C4-2B (cell line): Measurements from ENCODE around the gene TAF7.

Source experiments
- ZFX ChIP-seq: fragments of 450-650 bp; IDR thresholded peaks from 2 replicates; pipeline ENCODE4 v1.6.1; 2017
- TF ChIP-seq, protein P1 (sequence below): fragments of 450-650 bp; conservative IDR thresholded peaks from 2 replicates; pipeline ENCODE4 v1.5.1; 2017; ENCODE audit warnings: mild to moderate bottlenecking

DNA sequence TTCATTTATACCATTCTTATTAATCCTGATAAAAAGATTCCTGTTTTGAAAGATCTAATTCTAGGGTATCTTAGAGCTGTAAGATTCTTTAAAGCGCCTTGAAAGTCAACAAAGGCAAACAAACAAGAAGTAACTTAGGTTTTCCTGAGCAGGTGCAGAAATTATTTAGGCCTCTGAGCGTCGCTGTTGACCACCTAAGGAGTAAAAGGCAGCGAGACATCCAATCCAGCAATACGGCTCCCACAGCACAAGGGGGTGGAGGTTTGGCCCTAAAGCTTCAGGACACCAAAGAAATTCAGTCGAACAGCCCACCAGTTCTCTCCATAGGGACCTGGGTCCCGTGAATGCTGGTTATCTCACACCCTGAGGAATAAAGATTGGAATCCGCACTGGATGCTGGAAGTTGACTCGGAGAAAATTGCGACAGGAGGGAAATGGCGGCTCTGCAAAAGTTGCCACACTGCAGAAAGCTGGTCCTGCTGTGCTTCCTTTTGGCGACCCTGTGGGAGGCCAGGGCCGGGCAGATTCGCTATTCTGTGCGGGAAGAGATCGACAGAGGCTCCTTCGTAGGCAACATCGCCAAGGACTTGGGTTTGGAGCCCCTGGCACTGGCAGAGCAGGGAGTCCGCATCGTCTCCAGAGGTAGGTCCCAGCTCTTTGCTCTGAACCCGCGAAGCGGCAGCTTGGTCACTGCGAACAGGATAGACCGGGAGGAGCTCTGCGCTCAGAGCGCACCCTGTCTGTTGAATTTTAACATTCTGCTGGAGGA, 18.1 kb upstream of the TAF7 start, which contains the start of gene PCDHGA2:
- TF ChIP-seq, protein P1, sequence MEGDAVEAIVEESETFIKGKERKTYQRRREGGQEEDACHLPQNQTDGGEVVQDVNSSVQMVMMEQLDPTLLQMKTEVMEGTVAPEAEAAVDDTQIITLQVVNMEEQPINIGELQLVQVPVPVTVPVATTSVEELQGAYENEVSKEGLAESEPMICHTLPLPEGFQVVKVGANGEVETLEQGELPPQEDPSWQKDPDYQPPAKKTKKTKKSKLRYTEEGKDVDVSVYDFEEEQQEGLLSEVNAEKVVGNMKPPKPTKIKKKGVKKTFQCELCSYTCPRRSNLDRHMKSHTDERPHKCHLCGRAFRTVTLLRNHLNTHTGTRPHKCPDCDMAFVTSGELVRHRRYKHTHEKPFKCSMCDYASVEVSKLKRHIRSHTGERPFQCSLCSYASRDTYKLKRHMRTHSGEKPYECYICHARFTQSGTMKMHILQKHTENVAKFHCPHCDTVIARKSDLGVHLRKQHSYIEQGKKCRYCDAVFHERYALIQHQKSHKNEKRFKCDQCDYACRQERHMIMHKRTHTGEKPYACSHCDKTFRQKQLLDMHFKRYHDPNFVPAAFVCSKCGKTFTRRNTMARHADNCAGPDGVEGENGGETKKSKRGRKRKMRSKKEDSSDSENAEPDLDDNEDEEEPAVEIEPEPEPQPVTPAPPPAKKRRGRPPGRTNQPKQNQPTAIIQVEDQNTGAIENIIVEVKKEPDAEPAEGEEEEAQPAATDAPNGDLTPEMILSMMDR, result peak; percentile 63
- no peak for TF ChIP-seq ZFX
